Measurements from ENCODE around the gene SERPINA12. TPM values are rescaled to one million over a fixed set of nuclear protein-coding genes. Genes with fewer than 3 reads are reported as not detected.
A peak's percentile ranks its signal among the peaks of the same experiment; 100 is the strongest.

The SERPINA12 gene
- total and polyA plus RNA-seq, 2 of the 13 experiments (the other 11 are each of a cell fraction or from before 2014, with no cell fraction given), result 0.08 TPM; not detected in 1

DNA sequence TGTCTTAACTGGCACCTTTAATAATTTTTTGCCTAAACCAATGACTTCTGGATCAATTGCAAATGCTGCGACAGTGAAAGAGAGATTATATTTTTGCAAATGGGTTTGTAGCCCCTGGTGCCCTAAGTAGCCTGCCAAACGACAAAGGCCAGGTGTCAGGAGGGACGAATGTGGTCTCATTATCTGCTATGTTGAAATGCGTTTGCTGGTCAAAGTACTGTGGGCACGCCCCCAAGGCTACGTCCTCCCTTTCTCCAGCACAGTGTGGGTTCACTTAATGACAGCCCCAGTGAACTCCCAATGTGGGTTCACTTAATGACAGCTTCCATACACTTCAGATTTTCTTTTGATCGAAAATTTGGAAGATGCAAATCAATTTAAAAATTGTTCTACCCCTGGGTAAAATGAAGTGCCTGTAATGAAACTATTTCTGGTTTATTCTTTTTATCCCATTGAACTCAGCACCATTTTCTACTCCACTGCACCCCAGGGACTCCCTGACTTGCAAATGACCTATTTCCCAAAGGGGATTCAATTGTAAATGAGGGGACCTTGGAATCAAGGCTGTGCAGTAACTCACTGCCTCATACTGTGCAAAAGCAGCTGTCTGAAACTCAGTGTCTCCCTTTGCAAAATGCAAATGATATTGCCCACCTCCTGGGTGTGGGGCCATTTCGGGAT is 58.0 kb downstream of the SERPINA12 start (continued):
- TF ChIP-seq, protein P1, sequence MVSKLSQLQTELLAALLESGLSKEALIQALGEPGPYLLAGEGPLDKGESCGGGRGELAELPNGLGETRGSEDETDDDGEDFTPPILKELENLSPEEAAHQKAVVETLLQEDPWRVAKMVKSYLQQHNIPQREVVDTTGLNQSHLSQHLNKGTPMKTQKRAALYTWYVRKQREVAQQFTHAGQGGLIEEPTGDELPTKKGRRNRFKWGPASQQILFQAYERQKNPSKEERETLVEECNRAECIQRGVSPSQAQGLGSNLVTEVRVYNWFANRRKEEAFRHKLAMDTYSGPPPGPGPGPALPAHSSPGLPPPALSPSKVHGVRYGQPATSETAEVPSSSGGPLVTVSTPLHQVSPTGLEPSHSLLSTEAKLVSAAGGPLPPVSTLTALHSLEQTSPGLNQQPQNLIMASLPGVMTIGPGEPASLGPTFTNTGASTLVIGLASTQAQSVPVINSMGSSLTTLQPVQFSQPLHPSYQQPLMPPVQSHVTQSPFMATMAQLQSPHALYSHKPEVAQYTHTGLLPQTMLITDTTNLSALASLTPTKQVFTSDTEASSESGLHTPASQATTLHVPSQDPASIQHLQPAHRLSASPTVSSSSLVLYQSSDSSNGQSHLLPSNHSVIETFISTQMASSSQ (IDR thresholded peaks at IDR 0.05; ENCODE audit: low read depth), result no peak
- TF ChIP-seq, protein P1 (CRISPR knock-in tag; IDR thresholded peaks at IDR 0.05; ENCODE audit: borderline replicate concordance), result no peak
- TF ChIP-seq ZNF607 (CRISPR knock-in tag; IDR thresholded peaks at IDR 0.05; ENCODE audit: borderline replicate concordance) (no peak), HDAC1 (CRISPR knock-in tag; IDR thresholded peaks at IDR 0.05) (peak; percentile 85), TOE1 (CRISPR knock-in tag; IDR thresholded peaks at IDR 0.05) (no peak), SP140L (CRISPR knock-in tag; IDR thresholded peaks at IDR 0.05; ENCODE audit: borderline replicate concordance) (no peak), EZH2 (conservative IDR thresholded peaks at IDR 0.05; ENCODE audit: low read depth, low read length) (no peak), ZNF724P (CRISPR knock-in tag; IDR thresholded peaks at IDR 0.05; ENCODE audit: borderline replicate concordance) (peak; percentile 45; the same call in 1 of the 2 replicates), NFE2L1 (CRISPR knock-in tag; IDR thresholded peaks at IDR 0.05; ENCODE audit: borderline replicate concordance) (no peak), IKZF5 (CRISPR knock-in tag; IDR thresholded peaks at IDR 0.05) (peak; percentile 53; the same call in 1 of the 2 replicates), SSRP1 (CRISPR knock-in tag; IDR thresholded peaks at IDR 0.05) (no peak; the same call in 1 of the 2 replicates), JARID2 (CRISPR knock-in tag; IDR thresholded peaks at IDR 0.05; ENCODE audit: insufficient replicate concordance) (no peak), FUBP1 (CRISPR knock-in tag; IDR thresholded peaks at IDR 0.05; ENCODE audit: borderline replicate concordance) (no peak), ZNF282 (IDR thresholded peaks at IDR 0.05; ENCODE audit: partially characterized antibody) (no peak), SIX4 (CRISPR knock-in tag; IDR thresholded peaks at IDR 0.05) (no peak), HNRNPK (IDR thresholded peaks at IDR 0.05; ENCODE audit: low read depth, low read length, poor library complexity, severe bottlenecking) (no peak), HOXD1 (CRISPR knock-in tag; IDR thresholded peaks at IDR 0.05) (peak; percentile 65; the same call in 1 of the 2 replicates), SMAD1 (CRISPR knock-in tag; IDR thresholded peaks at IDR 0.05; ENCODE audit: borderline replicate concordance, low read depth) (no peak; the same call in 1 of the 2 replicates), SAFB2 (CRISPR knock-in tag; IDR thresholded peaks at IDR 0.05; ENCODE audit: borderline replicate concordance, low read depth) (no peak), PITX1 (CRISPR knock-in tag; IDR thresholded peaks at IDR 0.05) (0 out of 2 replicates have a peak, but pooled peaks have one; percentile 36), SMARCC2 (IDR thresholded peaks at IDR 0.05) (no peak)
- TF ChIP-seq, protein P2, sequence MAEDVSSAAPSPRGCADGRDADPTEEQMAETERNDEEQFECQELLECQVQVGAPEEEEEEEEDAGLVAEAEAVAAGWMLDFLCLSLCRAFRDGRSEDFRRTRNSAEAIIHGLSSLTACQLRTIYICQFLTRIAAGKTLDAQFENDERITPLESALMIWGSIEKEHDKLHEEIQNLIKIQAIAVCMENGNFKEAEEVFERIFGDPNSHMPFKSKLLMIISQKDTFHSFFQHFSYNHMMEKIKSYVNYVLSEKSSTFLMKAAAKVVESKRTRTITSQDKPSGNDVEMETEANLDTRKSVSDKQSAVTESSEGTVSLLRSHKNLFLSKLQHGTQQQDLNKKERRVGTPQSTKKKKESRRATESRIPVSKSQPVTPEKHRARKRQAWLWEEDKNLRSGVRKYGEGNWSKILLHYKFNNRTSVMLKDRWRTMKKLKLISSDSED (CRISPR knock-in tag; IDR thresholded peaks at IDR 0.05), result no peak

Measured in HepG2 (cell line).